Measurements from ENCODE around the gene NOS3. TPM values are rescaled to one million over a fixed set of nuclear protein-coding genes. Genes with fewer than 3 reads are reported as not detected.

NOS3 gene
- total and polyA plus RNA-seq, 9 of the 15 experiments (the other 6 are each of a cell fraction or from before 2014, with no cell fraction given): 1.1 to 121 (median 23.6) TPM

- no peak for TF ChIP-seq FOXA3 (CRISPR knock-in tag; conservative IDR thresholded peaks at IDR 0.05 in 1 of 2, IDR thresholded peaks at IDR 0.05 in 1 of 2)
- peak; percentile 32 to 52 (median 47); a peak in 5 of 6 replicates for TF ChIP-seq CTCF (IDR thresholded peaks at IDR 0.05 in 2 of 3, conservative IDR thresholded peaks at IDR 0.05 in 1 of 3; ENCODE audit: insufficient read depth in 2 of 3, low read depth in 1 of 3, low read length in 3 of 3)
- 0 out of 2 replicates have a peak, but pooled peaks have one; percentile 52 for TF ChIP-seq SMAD4 (CRISPR knock-in tag; conservative IDR thresholded peaks at IDR 0.05)
- TF ChIP-seq E2F4 (CRISPR knock-in tag; IDR thresholded peaks at IDR 0.05; ENCODE audit: low read depth): peak; percentile 53; the same call in 1 of the 2 replicates
- TF ChIP-seq ZNF146 (CRISPR knock-in tag; IDR thresholded peaks at IDR 0.05; ENCODE audit: unreplicated experiment): no peak
- TF ChIP-seq KLF6 (CRISPR knock-in tag; IDR thresholded peaks at IDR 0.05; ENCODE audit: borderline replicate concordance): no peak
- 0 out of 2 replicates have a peak, but pooled peaks have one; percentile 28 for TF ChIP-seq MTA1 (IDR thresholded peaks at IDR 0.05; ENCODE audit: borderline replicate concordance)
- TF ChIP-seq RUNX1 (IDR thresholded peaks at IDR 0.05; ENCODE audit: low read depth): no peak
- TF ChIP-seq JUND (IDR thresholded peaks at IDR 0.05; ENCODE audit: borderline replicate concordance, low read depth, low read length): 0 out of 2 replicates have a peak, but pooled peaks have one; percentile 32
- peak; percentile 48; the same call in 1 of the 3 replicates for TF ChIP-seq JUND (tag; IDR thresholded peaks at IDR 0.05; ENCODE audit: borderline replicate concordance, low read depth, low read length)
- 0 out of 2 replicates have a peak, but pooled peaks have one; percentile 11 for TF ChIP-seq ESRRA (IDR thresholded peaks at IDR 0.05; ENCODE audit: borderline replicate concordance, low read depth)
- no peak for TF ChIP-seq SNIP1 (IDR thresholded peaks at IDR 0.05; ENCODE audit: low read depth)
- 0 out of 2 replicates have a peak, but pooled peaks have one; percentile 56 for TF ChIP-seq CREB3L1 (IDR thresholded peaks at IDR 0.05; ENCODE audit: borderline replicate concordance, low read depth)
- peak; percentile 61; the same call in 1 of the 2 replicates for TF ChIP-seq ATF7 (IDR thresholded peaks at IDR 0.05)
- TF ChIP-seq CHD2 (IDR thresholded peaks at IDR 0.05; ENCODE audit: low read depth, low read length): no peak
- peak; percentile 35; the same call in 1 of the 2 replicates for TF ChIP-seq CTBP1 (IDR thresholded peaks at IDR 0.05; ENCODE audit: borderline replicate concordance)
- TF ChIP-seq DNMT1 (IDR thresholded peaks at IDR 0.05): no peak
- no peak for TF ChIP-seq PHTF2 (CRISPR knock-in tag; IDR thresholded peaks at IDR 0.05)
- TF ChIP-seq IRF9 (tag; IDR thresholded peaks at IDR 0.05): no peak
- TF ChIP-seq ZFP91 (CRISPR knock-in tag; IDR thresholded peaks at IDR 0.05): peak; percentile 16; the same call in 1 of the 2 replicates
- TF ChIP-seq MBD2 (IDR thresholded peaks at IDR 0.05; ENCODE audit: borderline replicate concordance, low read depth): peak; percentile 39; the same call in 1 of the 2 replicates
- peak; percentile 60 for TF ChIP-seq HCFC1 (IDR thresholded peaks at IDR 0.05; ENCODE audit: low read depth, low read length)
Observed at GRCh38 chr7:151056283-151056665, 65.5 kb downstream of the NOS3 start (continued).

All from K562 (cell line).